Measurements from ENCODE around the gene DDX25. TPM values are rescaled to one million over a fixed set of nuclear protein-coding genes. Genes with fewer than 3 reads are reported as not detected.

The DDX25 gene
- total and polyA plus RNA-seq, 12 donors = 0.01 TPM; not detected in 11

GRCh38 chr11:125934473-125934872, 30.2 kb downstream of the DDX25 start:
- DNase-seq = no peak
- ATAC-seq = no peak

DNA sequence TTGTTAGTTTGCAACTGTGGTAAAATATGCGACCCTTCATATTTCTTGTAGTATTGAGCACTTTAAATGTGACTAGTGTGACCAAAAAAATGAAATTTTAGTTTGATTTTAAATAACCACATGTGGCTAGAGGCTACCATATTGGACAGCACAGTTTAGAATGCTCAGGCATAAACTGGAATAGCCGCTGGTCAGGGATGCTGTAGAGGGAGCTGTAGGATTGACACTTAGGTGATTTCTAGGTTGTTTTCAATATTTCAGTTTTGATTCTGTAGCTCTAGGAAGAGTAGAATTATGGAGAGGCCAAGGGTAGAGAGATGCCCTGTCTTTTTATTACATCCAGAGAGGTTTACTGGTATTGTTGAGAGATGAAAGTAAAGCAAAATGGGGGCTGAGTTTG, 30.7 kb downstream of the DDX25 start:
- H3K36me3 ChIP-seq = no peaks in the 10 kb centered on the region
- H3K9me3 ChIP-seq = no peaks in the 10 kb centered on the region
- intact Hi-C loops (cut with DNase I) = loop anchor here in 1 of 10 donors (10.0 kb wide), 1 partner anchor 60 kb away; no protein-coding TSS in a partner anchor
- WGBS, 2 donors = 95 to 98% methylated on average over 2 of the region's 2 CpGs
- ATAC-seq = no peak
- no peak overlapping the region for H3K27ac ChIP-seq
- no peak for DNase-seq
- H3K4me3 ChIP-seq = no peak overlapping the region
- H3K4me1 ChIP-seq = peaks cover 0 to 8% (median 0%) of the 10 kb centered on the region in 9 donors
- peaks cover 0 to 12% (median 0%) of the 10 kb centered on the region in 7 donors for H3K27me3 ChIP-seq
- TF ChIP-seq, protein P1, sequence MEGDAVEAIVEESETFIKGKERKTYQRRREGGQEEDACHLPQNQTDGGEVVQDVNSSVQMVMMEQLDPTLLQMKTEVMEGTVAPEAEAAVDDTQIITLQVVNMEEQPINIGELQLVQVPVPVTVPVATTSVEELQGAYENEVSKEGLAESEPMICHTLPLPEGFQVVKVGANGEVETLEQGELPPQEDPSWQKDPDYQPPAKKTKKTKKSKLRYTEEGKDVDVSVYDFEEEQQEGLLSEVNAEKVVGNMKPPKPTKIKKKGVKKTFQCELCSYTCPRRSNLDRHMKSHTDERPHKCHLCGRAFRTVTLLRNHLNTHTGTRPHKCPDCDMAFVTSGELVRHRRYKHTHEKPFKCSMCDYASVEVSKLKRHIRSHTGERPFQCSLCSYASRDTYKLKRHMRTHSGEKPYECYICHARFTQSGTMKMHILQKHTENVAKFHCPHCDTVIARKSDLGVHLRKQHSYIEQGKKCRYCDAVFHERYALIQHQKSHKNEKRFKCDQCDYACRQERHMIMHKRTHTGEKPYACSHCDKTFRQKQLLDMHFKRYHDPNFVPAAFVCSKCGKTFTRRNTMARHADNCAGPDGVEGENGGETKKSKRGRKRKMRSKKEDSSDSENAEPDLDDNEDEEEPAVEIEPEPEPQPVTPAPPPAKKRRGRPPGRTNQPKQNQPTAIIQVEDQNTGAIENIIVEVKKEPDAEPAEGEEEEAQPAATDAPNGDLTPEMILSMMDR (IDR thresholded peaks at IDR 0.05) = no peak

More at GRCh38 chr11:125934473-125934872, 30.2 kb downstream of the DDX25 start:
- TF ChIP-seq, protein P1 (IDR thresholded peaks at IDR 0.05) = no peak
- Histone ChIP-seq H3K4me1 (peaks cover 0 to 8% (median 0%) of the 10 kb centered on the region in 9 donors), H3K27me3 (peaks cover 0 to 15% (median 0%) of the 10 kb centered on the region in 7 donors), H3K4me3 (no peak overlapping the region), H3K27ac (no peak overlapping the region), H3K9me3 (no peaks in the 10 kb centered on the region), H3K36me3 (no peaks in the 10 kb centered on the region)
- 94 to 96% methylated on average over 8 of the region's 8 CpGs for WGBS, 2 donors
- intact Hi-C loops (cut with DNase I) = loop anchor here in 1 of 10 donors (5.0 to 10.0 kb wide), 2 partner anchors 60 to 253 kb away; no protein-coding TSS in a partner anchor

GRCh38 chr11:125935618-125936199, 31.4 kb downstream of the DDX25 start:
- Histone ChIP-seq H3K27ac (no peak overlapping the region), H3K4me1 (peaks cover 0 to 8% (median 0%) of the 10 kb centered on the region in 9 donors), H3K36me3 (no peaks in the 10 kb centered on the region), H3K27me3 (peaks cover 0 to 9% (median 0%) of the 10 kb centered on the region in 7 donors), H3K9me3 (no peaks in the 10 kb centered on the region), H3K4me3 (no peak overlapping the region)
- TF ChIP-seq, protein P1 (IDR thresholded peaks at IDR 0.05) = no peak
- 76 to 79% methylated on average over 12 of the region's 12 CpGs for WGBS, 2 donors
- DNase-seq (no peak), ATAC-seq (no peak)
- intact Hi-C loops (cut with DNase I) = loop anchor here in 1 of 10 donors (10.0 kb wide), 1 partner anchor 59 kb away; no protein-coding TSS in a partner anchor

- WGBS, 2 donors = 89 to 93% methylated on average over 5 of the region's 5 CpGs
- Histone ChIP-seq H3K27ac (no peak overlapping the region), H3K36me3 (no peaks in the 10 kb centered on the region), H3K9me3 (no peaks in the 10 kb centered on the region), H3K27me3 (no peaks in the 10 kb centered on the region), H3K4me1 (peaks cover 7 to 26% (median 17%) of the 10 kb centered on the region in 9 donors), H3K4me3 (no peak overlapping the region)
- ATAC-seq = no peak
- TF ChIP-seq, protein P1 (IDR thresholded peaks at IDR 0.05) = no peak
- no peak for DNase-seq
- intact Hi-C loops (cut with DNase I) = loop anchor here in 1 of 10 donors (10.0 kb wide), 1 partner anchor 56 kb away; no protein-coding TSS in a partner anchor
Observed at GRCh38 chr11:125938418-125938817, 34.1 kb downstream of the DDX25 start.

All from heart right ventricle (tissue), 16 donors.